ENCODE measurements around the gene PCOLCE2.

Gene PCOLCE2

GRCh38 chr3:142863930-142864920 is 24.7 kb downstream of the PCOLCE2 start:
- DNase-seq (ENCODE audit: low spot score): no peak

- no peak for DNase-seq (ENCODE audit: low spot score)
These were observed 25.7 kb downstream of the PCOLCE2 start for GRCh38 chr3:142863010-142863817.

GRCh38 chr3:142861926-142862325 is 27.0 kb downstream of the PCOLCE2 start:
- DNase-seq (ENCODE audit: low spot score): no peak

- DNase-seq (ENCODE audit: low spot score): no peak
These were observed 30.8 kb downstream of the PCOLCE2 start for GRCh38 chr3:142858043-142858442.

GRCh38 chr3:142857056-142857455 is 31.8 kb downstream of the PCOLCE2 start:
- no peak for DNase-seq (ENCODE audit: low spot score)

- no peak for DNase-seq (ENCODE audit: low spot score)
These were observed 35.4 kb downstream of the PCOLCE2 start for GRCh38 chr3:142853270-142854168.

GRCh38 chr3:142852009-142852408 is 36.9 kb downstream of the PCOLCE2 start:
- no peak for DNase-seq (ENCODE audit: low spot score)

- no peak for DNase-seq (ENCODE audit: low spot score)
These were observed 38.4 kb downstream of the PCOLCE2 start for GRCh38 chr3:142850395-142851023.

- DNase-seq (ENCODE audit: low spot score): no peak
These were observed 39.7 kb downstream of the PCOLCE2 start for GRCh38 chr3:142849148-142849547.

GRCh38 chr3:142846779-142847577 is 41.9 kb downstream of the PCOLCE2 start:
- DNase-seq (ENCODE audit: low spot score): no peak

GRCh38 chr3:142844339-142844977 is 44.4 kb downstream of the PCOLCE2 start:
- DNase-seq (ENCODE audit: low spot score): peak; percentile 9

- no peak for DNase-seq (ENCODE audit: low spot score)
These were observed 49.1 kb downstream of the PCOLCE2 start for GRCh38 chr3:142839831-142840230.

GRCh38 chr3:142837526-142837925 is 51.4 kb downstream of the PCOLCE2 start:
- DNase-seq (ENCODE audit: low spot score): no peak

- DNase-seq (ENCODE audit: low spot score): peak; percentile 46
These were observed 60.1 kb downstream of the PCOLCE2 start for GRCh38 chr3:142828703-142829305.

- DNase-seq (ENCODE audit: low spot score): no peak
These were observed 69.7 kb downstream of the PCOLCE2 start for GRCh38 chr3:142819179-142819578.

GRCh38 chr3:142818651-142819050 is 70.2 kb downstream of the PCOLCE2 start:
- DNase-seq (ENCODE audit: low spot score): no peak

- no peak for DNase-seq (ENCODE audit: low spot score)
These were observed 71.0 kb downstream of the PCOLCE2 start for GRCh38 chr3:142817897-142818296.

GRCh38 chr3:142817356-142817755 is 71.5 kb downstream of the PCOLCE2 start:
- no peak for DNase-seq (ENCODE audit: low spot score)

GRCh38 chr3:142815803-142816202 is 73.1 kb downstream of the PCOLCE2 start:
- DNase-seq (ENCODE audit: low spot score): no peak

- DNase-seq (ENCODE audit: low spot score): no peak
These were observed 79.6 kb downstream of the PCOLCE2 start for GRCh38 chr3:142809259-142809658.

All from CD4-positive, alpha-beta T cell treated with Interleukin-15 for 4 hours (primary cell).